Colon (tissue), 2 donors: ENCODE results near the gene SHQ1.
"Not testable (repeated sequence)": the region's sequence is repeated elsewhere in the genome, so short reads cannot be mapped to it uniquely, and the experiment has no call there.

ENCODE experiments used
- FAIRE-seq: peaks from 2 replicates; lab custom pipeline; 2012; peaks lifted over from hg19 to GRCh38; lab: Jason Lieb, UNC
- donor health status: control.
- donor health status: control.

The SHQ1 gene

GRCh38 chr3:72798552-72799195 is 49.6 kb downstream of the SHQ1 start:
- FAIRE-seq, result no peak

GRCh38 chr3:72797773-72798543 is 50.3 kb downstream of the SHQ1 start:
- no peak for FAIRE-seq

GRCh38 chr3:72794079-72794478 is 54.2 kb downstream of the SHQ1 start:
- no peak for FAIRE-seq

GRCh38 chr3:72791161-72791560 is 57.1 kb downstream of the SHQ1 start:
- FAIRE-seq, result no peak

- no peak for FAIRE-seq
Observed at GRCh38 chr3:72789786-72790185, 58.5 kb downstream of the SHQ1 start.

- FAIRE-seq, result not testable (repeated sequence)
Observed at GRCh38 chr3:72788232-72788631, 60.0 kb downstream of the SHQ1 start.

GRCh38 chr3:72786668-72787067 is 61.6 kb downstream of the SHQ1 start:
- no peak for FAIRE-seq

- FAIRE-seq, result no peak
Observed at GRCh38 chr3:72784226-72784625, 64.0 kb downstream of the SHQ1 start.

- FAIRE-seq, result no peak
Observed at GRCh38 chr3:72782521-72782920, 65.7 kb downstream of the SHQ1 start.

- no peak for FAIRE-seq
Observed at GRCh38 chr3:72769758-72770540, 78.3 kb downstream of the SHQ1 start.

- no peak for FAIRE-seq
Observed at GRCh38 chr3:72768936-72769335, 79.3 kb downstream of the SHQ1 start.

- no peak for FAIRE-seq
Observed at GRCh38 chr3:72768481-72768880, 79.8 kb downstream of the SHQ1 start.

GRCh38 chr3:72768006-72768441 is 80.2 kb downstream of the SHQ1 start:
- FAIRE-seq, result no peak

- FAIRE-seq, result no peak
Observed at GRCh38 chr3:72766866-72767265, 81.4 kb downstream of the SHQ1 start.

- no peak for FAIRE-seq
Observed at GRCh38 chr3:72763751-72764440, 84.3 kb downstream of the SHQ1 start.

- no peak for FAIRE-seq
Observed at GRCh38 chr3:72761410-72761809, 86.8 kb downstream of the SHQ1 start.

GRCh38 chr3:72760225-72760624 is 88.0 kb downstream of the SHQ1 start:
- FAIRE-seq, result no peak

GRCh38 chr3:72756900-72757299 is 91.3 kb downstream of the SHQ1 start:
- no peak for FAIRE-seq

GRCh38 chr3:72754582-72754981 is 93.7 kb downstream of the SHQ1 start:
- FAIRE-seq, result no peak

- FAIRE-seq, result no peak
Observed at GRCh38 chr3:72753495-72753894, 94.8 kb downstream of the SHQ1 start.

- FAIRE-seq, result no peak
Observed at GRCh38 chr3:72750405-72750965, 97.8 kb downstream of the SHQ1 start.

- FAIRE-seq, result no peak
Observed at GRCh38 chr3:72748659-72749058, 99.6 kb downstream of the SHQ1 start.
